Mononuclear cell (primary cell): ENCODE measurements around the gene PDGFD. TPM values are rescaled to one million over a fixed set of nuclear protein-coding genes. Genes with fewer than 3 reads are reported as not detected.

Source experiments
- total RNA-seq: library from RNA; depleted of rRNA; stranded (reverse); fragments of >200 nt; gene quantifications from one replicate; pipeline ENCODE4 v1.2.3, GENCODE V29; 2012

PDGFD gene
- total RNA-seq, 1 donor = 3.4 TPM

Other genes starting within 250 kb of the PDGFD start
- gene DDI1, start 127.5 kb downstream of the PDGFD start, total RNA-seq = not detected